Body of pancreas (tissue), 4 donors: ENCODE data around the gene GGN.

ENCODE experiments used
- CTCF ChIP-seq, 7 experiments: fragments of 450-650 bp in 4 of 7; fragments of 200-600 bp in 3 of 7; sonication (generic) in 3 of 7; IDR thresholded peaks; one replicate each; pipeline ENCODE4 v1.5.1; 2016 to 2019; ENCODE audit warnings: antibody characterized with exemption in 7 of 7
- POLR2A ChIP-seq, 3 donors: fragments of 450-650 bp; IDR thresholded peaks; one replicate each; pipeline ENCODE4 v1.6.1; 2016; ENCODE audit warnings: antibody characterized with exemption in 3 of 3, mild to moderate bottlenecking in 2 of 3

- no peak for TF ChIP-seq CTCF (IDR thresholded peaks at IDR 0.05)
- TF ChIP-seq POLR2A (IDR thresholded peaks at IDR 0.05), result no peak
These were observed 29.3 kb upstream of the GGN start for GRCh38 chr19:38417146-38417543.
